HUES48 (cell line): ENCODE results near the gene UBE2G1.
"Not testable (repeated sequence)": the region's sequence is repeated elsewhere in the genome, so short reads cannot be mapped to it uniquely, and the experiment has no call there.

Experiments
- H3K27ac ChIP-seq: one replicate; pipeline ENCODE4 v1.7.0; 2013; ENCODE audit warnings: low read depth, low read length, inconsistent platforms
- H3K27me3 ChIP-seq: 2 replicates; pipeline ENCODE4 v1.6.1; 2013; ENCODE audit warnings: mild to moderate bottlenecking, low read length; ENCODE audit not compliant: control insufficient read depth, insufficient read depth
- H3K36me3 ChIP-seq: 2 replicates; pipeline ENCODE4 v1.6.1; 2013; ENCODE audit warnings: low read length; ENCODE audit not compliant: control insufficient read depth, insufficient read depth
- H3K4me1 ChIP-seq: 2 replicates; pipeline ENCODE4 v1.6.1; 2013; ENCODE audit warnings: mild to moderate bottlenecking, low read length; ENCODE audit not compliant: control insufficient read depth, insufficient read depth
- H3K4me3 ChIP-seq: 2 replicates; pipeline ENCODE4 v1.5.1; 2013; ENCODE audit warnings: mild to moderate bottlenecking, low read depth, low read length
- H3K9ac ChIP-seq: 2 replicates; pipeline ENCODE4 v1.6.1; 2013; ENCODE audit warnings: mild to moderate bottlenecking, low read depth, low read length, moderate library complexity
- H3K9me3 ChIP-seq: 2 replicates; pipeline ENCODE4 v1.6.1; 2013; ENCODE audit warnings: low read length; ENCODE audit not compliant: control insufficient read depth, insufficient read depth

The UBE2G1 gene

GRCh38 chr17:4267402-4267801, 99.1 kb downstream of the UBE2G1 start:
- no peak overlapping the region for H3K9ac ChIP-seq
- peaks cover 5% of the 10 kb centered on the region for H3K4me1 ChIP-seq
- no peaks in the 10 kb centered on the region for H3K9me3 ChIP-seq
- no peak overlapping the region for H3K27ac ChIP-seq
- H3K27me3 ChIP-seq: no peaks in the 10 kb centered on the region
- no peak overlapping the region for H3K4me3 ChIP-seq
- peaks cover 47% of the 10 kb centered on the region for H3K36me3 ChIP-seq

DNA sequence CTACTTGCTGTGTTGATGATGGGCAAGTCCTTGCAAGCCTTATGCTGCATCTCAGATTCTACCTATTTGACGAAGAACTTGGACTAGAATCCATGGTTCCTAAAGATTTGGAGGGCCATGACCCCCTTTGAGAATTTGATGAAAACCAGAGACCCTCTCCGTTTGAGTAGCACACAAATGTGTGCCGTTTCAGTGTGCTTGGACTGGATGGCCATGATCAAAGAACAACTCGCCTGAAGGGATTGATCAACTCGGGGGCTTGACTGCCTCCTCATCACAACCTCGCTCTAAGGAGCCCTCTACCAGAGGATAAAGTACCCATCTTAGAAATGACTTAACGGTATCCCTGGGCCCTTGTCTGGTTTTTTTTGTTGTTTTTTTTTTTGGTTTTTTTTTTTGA, 99.9 kb downstream of the UBE2G1 start:
- no peak overlapping the region for H3K9ac ChIP-seq
- no peaks in the 10 kb centered on the region for H3K27me3 ChIP-seq
- peaks cover 12% of the 10 kb centered on the region for H3K4me1 ChIP-seq
- peaks cover 39% of the 10 kb centered on the region for H3K36me3 ChIP-seq
- H3K9me3 ChIP-seq: no peaks in the 10 kb centered on the region
- no peak overlapping the region for H3K4me3 ChIP-seq
- H3K27ac ChIP-seq: peak overlapping the region; percentile 17

GRCh38 chr17:4263282-4264215, 102.9 kb downstream of the UBE2G1 start, which contains the start of gene ANKFY1:
TSS of gene ANKFY1 (minus strand) at chr17:4263979. CDS start at chr17:4263941, 38 bp downstream.
- Histone ChIP-seq H3K4me1 (peaks cover 14% of the 10 kb centered on the region), H3K9ac (peak within 1 kb of the TSS; percentile 89), H3K4me3 (peak within 1 kb of the TSS; percentile 99), H3K27me3 (no peaks in the 10 kb centered on the region), H3K9me3 (peaks cover 8% of the 10 kb centered on the region), H3K27ac (peak within 1 kb of the TSS; percentile 85), H3K36me3 (peaks cover 21% of the 10 kb centered on the region)

GRCh38 chr17:4262703-4263102, 103.8 kb downstream of the UBE2G1 start:
- Histone ChIP-seq H3K27me3 (no peaks in the 10 kb centered on the region), H3K27ac (no peak overlapping the region), H3K4me1 (peaks cover 14% of the 10 kb centered on the region), H3K36me3 (peaks cover 12% of the 10 kb centered on the region), H3K9me3 (peaks cover 8% of the 10 kb centered on the region), H3K4me3 (peak overlapping the region; percentile 99), H3K9ac (peak overlapping the region; percentile 89; the same call in 1 of the 2 replicates)

GRCh38 chr17:4261452-4261851, 105.0 kb downstream of the UBE2G1 start:
- H3K9me3 ChIP-seq: peaks cover 8% of the 10 kb centered on the region
- peak overlapping the region; percentile 7 for H3K4me3 ChIP-seq
- H3K9ac ChIP-seq: no peak overlapping the region
- H3K27ac ChIP-seq: peak overlapping the region; percentile 77
- peaks cover 10% of the 10 kb centered on the region; the same call in 1 of the 2 replicates for H3K36me3 ChIP-seq
- peaks cover 14% of the 10 kb centered on the region for H3K4me1 ChIP-seq
- H3K27me3 ChIP-seq: no peaks in the 10 kb centered on the region

DNA sequence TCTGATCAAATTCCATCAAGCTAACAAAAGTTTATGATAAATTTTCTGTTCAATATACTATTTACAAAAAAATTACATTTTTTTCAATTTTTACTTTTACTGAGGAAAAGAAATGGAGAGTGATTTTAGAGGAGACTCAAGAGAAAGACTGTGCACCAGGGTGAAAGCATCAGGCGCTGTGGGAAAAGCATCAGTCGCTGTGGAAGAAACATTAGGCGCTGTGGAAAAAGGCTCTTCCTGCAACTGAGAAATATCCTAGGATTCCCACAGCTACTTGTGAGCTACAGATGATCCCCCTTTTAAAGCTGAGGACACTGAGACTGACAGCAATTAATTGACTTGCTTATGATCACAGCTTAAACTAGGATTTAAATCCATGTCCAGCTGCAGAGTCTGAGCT, 107.6 kb downstream of the UBE2G1 start:
- Histone ChIP-seq H3K9ac (no peak overlapping the region), H3K27ac (no peak overlapping the region), H3K4me1 (peaks cover 9% of the 10 kb centered on the region; the same call in 1 of the 2 replicates), H3K4me3 (no peak overlapping the region), H3K27me3 (no peaks in the 10 kb centered on the region), H3K36me3 (peaks cover 10% of the 10 kb centered on the region; the same call in 1 of the 2 replicates), H3K9me3 (peaks cover 8% of the 10 kb centered on the region)

- H3K9ac ChIP-seq: no peak overlapping the region
- 0 out of 2 replicates have a peak, but pooled peaks cover 6% of the 10 kb centered on the region for H3K4me1 ChIP-seq
- peaks cover 8% of the 10 kb centered on the region for H3K9me3 ChIP-seq
- no peak overlapping the region for H3K4me3 ChIP-seq
- H3K36me3 ChIP-seq: peaks cover 10% of the 10 kb centered on the region; the same call in 1 of the 2 replicates
- no peaks in the 10 kb centered on the region for H3K27me3 ChIP-seq
- H3K27ac ChIP-seq: no peak overlapping the region
Measured at GRCh38 chr17:4256952-4257351, 109.5 kb downstream of the UBE2G1 start.

DNA sequence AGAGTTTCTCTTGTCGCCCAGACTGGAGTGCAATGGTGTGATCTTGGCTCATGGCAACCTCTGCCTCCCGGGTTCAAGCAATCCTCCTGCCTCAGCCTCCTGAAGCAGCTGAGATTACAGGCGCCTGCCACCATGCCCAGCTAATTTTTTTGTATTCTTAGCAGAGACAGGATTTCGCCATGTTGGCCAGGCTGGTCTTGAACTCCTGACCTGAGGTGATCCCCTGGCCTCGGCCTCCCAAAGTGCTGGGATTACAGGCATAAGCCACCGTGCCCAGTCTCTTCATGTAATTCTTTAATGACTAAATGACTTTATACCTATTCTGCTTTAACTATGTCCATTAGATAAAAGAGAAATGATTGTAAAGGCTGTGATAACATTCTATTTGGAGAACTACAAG, 111.2 kb downstream of the UBE2G1 start:
- not testable (repeated sequence) for H3K9ac ChIP-seq, H3K4me3 ChIP-seq, H3K27me3 ChIP-seq, H3K9me3 ChIP-seq, H3K36me3 ChIP-seq, H3K27ac ChIP-seq, H3K4me1 ChIP-seq

- H3K27ac ChIP-seq: no peak overlapping the region
- peaks cover 17% of the 10 kb centered on the region for H3K4me1 ChIP-seq
- H3K4me3 ChIP-seq: no peak overlapping the region
- peaks cover 8% of the 10 kb centered on the region; the same call in 1 of the 2 replicates for H3K36me3 ChIP-seq
- no peaks in the 10 kb centered on the region for H3K9me3 ChIP-seq
- no peaks in the 10 kb centered on the region for H3K27me3 ChIP-seq
- no peak overlapping the region for H3K9ac ChIP-seq
Measured at GRCh38 chr17:4250887-4251286, 115.6 kb downstream of the UBE2G1 start.

DNA sequence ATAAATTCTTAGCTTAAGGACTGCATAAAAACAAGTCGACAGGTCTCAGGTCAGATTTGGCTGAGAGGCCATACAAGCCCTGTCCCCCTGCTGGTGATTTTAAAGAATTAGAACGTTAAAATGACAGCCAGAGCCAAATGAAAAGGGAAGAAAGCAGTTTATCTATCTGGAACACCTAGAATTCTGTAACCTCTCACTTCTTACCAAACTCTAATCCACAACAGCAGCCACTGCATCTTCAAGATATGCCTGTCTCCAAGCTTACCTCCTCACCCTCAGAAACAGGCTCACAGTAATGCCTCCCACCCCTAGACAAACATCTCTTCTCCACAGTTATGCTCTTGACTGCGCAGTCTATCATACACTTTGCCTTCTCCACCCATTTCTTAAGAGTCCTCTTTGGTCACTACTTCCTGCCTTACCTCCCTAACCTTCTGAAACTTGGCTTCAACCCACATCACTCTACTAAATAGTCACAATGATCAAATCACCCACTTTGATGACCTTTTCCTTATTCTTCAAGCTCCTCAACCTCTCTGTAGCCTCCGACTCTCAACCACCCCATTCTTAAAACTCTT, 116.9 kb downstream of the UBE2G1 start:
- Histone ChIP-seq H3K4me1 (peaks cover 17% of the 10 kb centered on the region), H3K9me3 (no peaks in the 10 kb centered on the region), H3K36me3 (peaks cover 8% of the 10 kb centered on the region; the same call in 1 of the 2 replicates), H3K27me3 (no peaks in the 10 kb centered on the region), H3K4me3 (no peak overlapping the region), H3K27ac (no peak overlapping the region), H3K9ac (no peak overlapping the region)
